ENCODE results near the gene AP2A2. TPM values are rescaled to one million over a fixed set of nuclear protein-coding genes. Genes with fewer than 3 reads are reported as not detected.

The AP2A2 gene
- total RNA-seq, 1 experiment from 2014 or later = 29.6 TPM

DNA sequence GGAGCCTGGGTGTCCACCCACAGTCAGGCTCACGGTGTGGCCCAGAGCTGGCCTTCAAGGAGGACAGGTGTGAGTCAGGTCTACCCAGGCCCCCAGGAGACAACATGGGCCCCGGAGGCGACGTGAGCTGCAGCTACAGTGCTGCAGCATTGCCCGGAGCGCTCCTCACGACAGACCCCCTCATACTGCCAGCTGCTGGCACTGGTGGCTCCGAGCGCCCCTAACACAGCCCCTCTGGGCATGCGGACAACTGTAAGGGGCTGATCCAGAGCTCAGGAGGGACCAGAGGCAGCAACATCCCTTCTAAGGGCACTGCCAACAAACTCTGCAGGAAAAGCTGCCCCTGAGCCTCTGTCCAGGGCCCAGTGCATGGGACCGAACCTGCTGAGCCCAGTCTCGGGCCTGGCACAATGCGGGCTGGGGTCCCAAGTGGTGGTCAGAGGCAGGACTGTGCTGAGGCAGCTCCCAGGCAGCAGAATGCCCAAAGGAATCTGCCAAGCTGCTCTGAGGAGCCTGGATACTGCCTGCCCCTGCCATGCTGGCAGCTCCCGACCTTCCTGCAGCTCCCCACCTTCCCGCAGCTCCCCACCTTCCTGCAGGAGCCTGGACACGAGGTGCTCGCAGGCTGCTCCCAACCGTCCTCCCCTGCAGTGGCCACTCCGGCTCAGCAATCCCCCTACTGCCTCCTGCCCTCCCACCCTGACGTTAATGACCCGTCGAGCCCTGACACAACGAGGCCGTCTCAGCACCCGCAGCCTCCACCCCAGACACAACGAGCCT is 30.1 kb upstream of the AP2A2 start:
- ATAC-seq = no peak
- no peaks in the 10 kb centered on the region for H3K4me1 ChIP-seq (ENCODE audit: insufficient read depth, low read length)
- no peaks in the 10 kb centered on the region for H3F3A ChIP-seq (ENCODE audit: low read length, unreplicated experiment)
- intact Hi-C loops (cut with micrococcal nuclease) = no loop called here
- POLR2A ChIA-PET (ENCODE audit: unreplicated experiment) = no interaction called here
- H3K27me3 ChIP-seq (ENCODE audit: low read length) = no peaks in the 10 kb centered on the region
- TF ChIP-seq, protein P1, sequence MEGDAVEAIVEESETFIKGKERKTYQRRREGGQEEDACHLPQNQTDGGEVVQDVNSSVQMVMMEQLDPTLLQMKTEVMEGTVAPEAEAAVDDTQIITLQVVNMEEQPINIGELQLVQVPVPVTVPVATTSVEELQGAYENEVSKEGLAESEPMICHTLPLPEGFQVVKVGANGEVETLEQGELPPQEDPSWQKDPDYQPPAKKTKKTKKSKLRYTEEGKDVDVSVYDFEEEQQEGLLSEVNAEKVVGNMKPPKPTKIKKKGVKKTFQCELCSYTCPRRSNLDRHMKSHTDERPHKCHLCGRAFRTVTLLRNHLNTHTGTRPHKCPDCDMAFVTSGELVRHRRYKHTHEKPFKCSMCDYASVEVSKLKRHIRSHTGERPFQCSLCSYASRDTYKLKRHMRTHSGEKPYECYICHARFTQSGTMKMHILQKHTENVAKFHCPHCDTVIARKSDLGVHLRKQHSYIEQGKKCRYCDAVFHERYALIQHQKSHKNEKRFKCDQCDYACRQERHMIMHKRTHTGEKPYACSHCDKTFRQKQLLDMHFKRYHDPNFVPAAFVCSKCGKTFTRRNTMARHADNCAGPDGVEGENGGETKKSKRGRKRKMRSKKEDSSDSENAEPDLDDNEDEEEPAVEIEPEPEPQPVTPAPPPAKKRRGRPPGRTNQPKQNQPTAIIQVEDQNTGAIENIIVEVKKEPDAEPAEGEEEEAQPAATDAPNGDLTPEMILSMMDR (conservative IDR thresholded peaks at IDR 0.05; ENCODE audit: low read depth, low read length) = no peak
- TF ChIP-seq EZH2 (IDR thresholded peaks at IDR 0.05; ENCODE audit: low read length, unreplicated experiment) (no peak), EZH2phosphoT487 (IDR thresholded peaks at IDR 0.05; ENCODE audit: borderline replicate concordance, low read length) (no peak)
- no peak overlapping the region for H2AFZ ChIP-seq (ENCODE audit: low read length)
- H3K9ac ChIP-seq (ENCODE audit: low read length) = no peak overlapping the region
- peaks cover 7% of the 10 kb centered on the region; the same call in 1 of the 2 replicates for H3K36me3 ChIP-seq (ENCODE audit: low read depth, low read length)
- H3K27ac ChIP-seq (ENCODE audit: low read length) = no peak overlapping the region
- CTCF ChIA-PET = no interaction called here
- no peaks in the 10 kb centered on the region for H3K9me3 ChIP-seq (ENCODE audit: low read length)
- H3K79me2 ChIP-seq (ENCODE audit: low read length) = no peaks in the 10 kb centered on the region
- no peaks in the 10 kb centered on the region for H4K20me1 ChIP-seq (ENCODE audit: low read length)
- no peak for DNase-seq
- H3K4me3 ChIP-seq (ENCODE audit: low read length) = no peak overlapping the region
- no TSS peak for BruUV-seq (replicated peaks)
- H3K4me2 ChIP-seq (ENCODE audit: low read length) = no peak overlapping the region
- H3K9me2 ChIP-seq (replicated peaks; ENCODE audit: low read length) = no peaks in the 10 kb centered on the region

DNA sequence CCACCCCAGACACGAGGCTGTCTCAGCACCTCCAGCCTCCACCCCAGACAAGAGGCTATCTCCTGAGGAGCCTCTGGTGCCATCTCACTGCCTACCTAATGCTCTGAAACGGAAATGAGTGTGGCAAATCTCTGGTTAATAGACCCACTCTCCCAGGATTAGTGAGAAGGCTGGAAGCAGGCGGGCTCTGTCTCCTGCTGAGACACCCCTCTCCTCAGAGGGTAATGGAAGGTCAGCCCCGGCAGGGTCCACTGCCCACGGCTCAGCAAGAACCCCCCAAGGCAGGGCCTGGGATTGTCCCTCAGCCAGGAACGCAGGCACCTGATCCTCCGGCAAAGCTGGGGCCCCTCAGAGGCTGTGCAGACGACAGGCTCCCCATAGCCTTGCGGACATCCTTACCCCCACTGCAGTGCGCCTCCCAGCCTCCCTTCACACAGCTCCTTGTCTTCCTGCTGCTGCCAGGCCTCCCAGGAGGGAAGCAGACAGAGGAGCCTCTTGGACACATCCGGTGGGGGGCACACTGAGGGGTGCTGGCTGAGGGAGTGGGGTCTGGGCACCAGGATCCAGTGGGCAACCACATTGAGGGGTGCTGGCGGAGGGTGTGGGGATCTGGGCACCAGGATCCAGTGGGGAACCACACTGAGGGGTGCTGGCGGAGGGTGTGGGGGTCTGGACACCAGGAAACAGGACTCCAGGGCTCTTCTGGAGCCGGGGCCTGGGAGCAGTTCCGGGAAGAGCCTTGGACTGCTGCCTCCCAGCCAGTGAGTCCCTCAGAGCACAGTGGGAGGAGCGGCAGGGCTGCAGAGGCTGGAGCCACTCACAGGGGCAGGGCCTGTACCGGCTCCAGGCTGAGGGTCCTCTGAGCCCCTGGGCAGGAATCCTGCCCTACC is 28.2 kb upstream of the AP2A2 start:
- Histone ChIP-seq H3K79me2 (ENCODE audit: low read length) (no peaks in the 10 kb centered on the region), H3K36me3 (ENCODE audit: low read depth, low read length) (peaks cover 16% of the 10 kb centered on the region; the same call in 1 of the 2 replicates), H3K9ac (ENCODE audit: low read length) (no peak overlapping the region), H3K4me2 (ENCODE audit: low read length) (no peak overlapping the region), H3K9me3 (ENCODE audit: low read length) (no peaks in the 10 kb centered on the region), H3K27me3 (ENCODE audit: low read length) (no peaks in the 10 kb centered on the region), H4K20me1 (ENCODE audit: low read length) (no peaks in the 10 kb centered on the region), H3K4me1 (ENCODE audit: insufficient read depth, low read length) (no peaks in the 10 kb centered on the region), H3K4me3 (ENCODE audit: low read length) (no peak overlapping the region), H3K9me2 (replicated peaks; ENCODE audit: low read length) (no peaks in the 10 kb centered on the region), H3F3A (ENCODE audit: low read length, unreplicated experiment) (no peaks in the 10 kb centered on the region), H3K27ac (ENCODE audit: low read length) (no peak overlapping the region), H2AFZ (ENCODE audit: low read length) (no peak overlapping the region)
- no TSS peak for BruUV-seq (replicated peaks)
- DNase-seq (no peak), ATAC-seq (no peak)
- ChIA-PET POLR2A (ENCODE audit: unreplicated experiment) (interaction anchor here (0.7 kb wide), 1 partner anchor 157 kb away, joined by 3 read pairs; no protein-coding TSS in a partner anchor), CTCF (interaction anchor here (0.6 kb wide), 1 partner anchor 20 kb away, joined by 6 read pairs; no protein-coding TSS in a partner anchor)
- no peak for TF ChIP-seq EZH2 (IDR thresholded peaks at IDR 0.05; ENCODE audit: low read length, unreplicated experiment)
- TF ChIP-seq EZH2phosphoT487 (IDR thresholded peaks at IDR 0.05; ENCODE audit: borderline replicate concordance, low read length) = no peak
- TF ChIP-seq, protein P1 (conservative IDR thresholded peaks at IDR 0.05; ENCODE audit: low read depth, low read length) = no peak
- intact Hi-C loops (cut with micrococcal nuclease) = no loop called here

Data from PC-3 (cell line).